Measurements from ENCODE around the gene UMPS.

UMPS gene

GRCh38 chr3:124730129-124730940, at the start of gene UMPS:
Gene UMPS (plus strand): TSS chr3:124730452. CDS start chr3:124730472, 20 bp downstream.
- ChIA-PET POLR2A (no interaction called here), CTCF (interaction anchor here (1.0 to 2.1 kb wide), 8 partner anchors 9 to 170 kb away, joined by 3 to 12 read pairs (median 5); no protein-coding TSS in a partner anchor)
- TF ChIP-seq CTCF (IDR thresholded peaks at IDR 0.05; ENCODE audit: control extremely low read depth, extremely low read depth, low read depth, missing control alignments) = no peak
- peak; percentile 93 for DNase-seq (ENCODE audit: extremely low spot score)

GRCh38 chr3:124680521-124680920, 49.7 kb upstream of the UMPS start:
- ChIA-PET CTCF (interaction anchor here (0.7 to 13.3 kb wide), 5 partner anchors 8 to 119 kb away, joined by 3 to 305 read pairs (median 4); no protein-coding TSS in a partner anchor), POLR2A (no interaction called here)
- no peak for TF ChIP-seq CTCF (IDR thresholded peaks at IDR 0.05; ENCODE audit: control extremely low read depth, extremely low read depth, low read depth, missing control alignments)
- no peak for DNase-seq (ENCODE audit: extremely low spot score)

- POLR2A ChIA-PET = no interaction called here
- CTCF ChIA-PET = interaction anchor here (0.8 to 13.3 kb wide), 4 partner anchors 30 to 120 kb away, joined by 3 to 305 read pairs (median 6); no protein-coding TSS in a partner anchor
These were observed 48.0 kb upstream of the UMPS start for GRCh38 chr3:124682263-124682662.

GRCh38 chr3:124684459-124684858, 45.8 kb upstream of the UMPS start:
- CTCF ChIA-PET = interaction anchor here (1.0 to 13.3 kb wide), 5 partner anchors 14 to 123 kb away, joined by 3 to 305 read pairs (median 7); no protein-coding TSS in a partner anchor
- POLR2A ChIA-PET = no interaction called here
- TF ChIP-seq CTCF (IDR thresholded peaks at IDR 0.05; ENCODE audit: control extremely low read depth, extremely low read depth, low read depth, missing control alignments) = no peak
- DNase-seq (ENCODE audit: extremely low spot score) = no peak

More at GRCh38 chr3:124682263-124682662, 48.0 kb upstream of the UMPS start:
- DNase-seq (ENCODE audit: extremely low spot score) = no peak
- TF ChIP-seq CTCF (IDR thresholded peaks at IDR 0.05; ENCODE audit: control extremely low read depth, extremely low read depth, low read depth, missing control alignments) = no peak

GRCh38 chr3:124685067-124685466, 45.2 kb upstream of the UMPS start:
- DNase-seq (ENCODE audit: extremely low spot score) = no peak
- ChIA-PET CTCF (interaction anchor here (0.8 to 13.3 kb wide), 4 partner anchors 14 to 123 kb away, joined by 3 to 305 read pairs (median 6); no protein-coding TSS in a partner anchor), POLR2A (no interaction called here)
- no peak for TF ChIP-seq CTCF (IDR thresholded peaks at IDR 0.05; ENCODE audit: control extremely low read depth, extremely low read depth, low read depth, missing control alignments)

GRCh38 chr3:124685481-124685880, 44.8 kb upstream of the UMPS start:
- POLR2A ChIA-PET = no interaction called here

More at GRCh38 chr3:124685481-124685880, 44.8 kb upstream of the UMPS start:
- no peak for DNase-seq (ENCODE audit: extremely low spot score)
- TF ChIP-seq CTCF (IDR thresholded peaks at IDR 0.05; ENCODE audit: control extremely low read depth, extremely low read depth, low read depth, missing control alignments) = no peak
- CTCF ChIA-PET = interaction anchor here (0.8 to 13.3 kb wide), 6 partner anchors 15 to 124 kb away, joined by 3 to 305 read pairs (median 6); no protein-coding TSS in a partner anchor
